K562 (cell line): ENCODE measurements around the gene MRPL2. TPM values are rescaled to one million over a fixed set of nuclear protein-coding genes. Genes with fewer than 3 reads are reported as not detected.

ENCODE experiments used
- ATF2 ChIP-seq: sonication (generic); formaldehyde crosslinking; IDR thresholded peaks from 2 replicates; pipeline ENCODE4 v1.8.1; 2022; ENCODE audit warnings: missing genetic modification reagents
- CHD4 ChIP-seq: fragments of 200-600 bp; sonication (generic); IDR thresholded peaks from 3 replicates; pipeline ENCODE4 v1.6.1; 2012; ENCODE audit warnings: low read depth, mild to moderate bottlenecking, mixed read lengths, low read length, inconsistent platforms; ENCODE audit not compliant: insufficient read depth, insufficient replicate concordance, poor library complexity, severe bottlenecking
- HIVEP1 ChIP-seq: fragments of 250-450 bp; sonication (Bioruptor Pico); IDR thresholded peaks from 2 replicates; pipeline ENCODE4 v1.4.0; 2020; ENCODE audit warnings: mild to moderate bottlenecking
- ID3 ChIP-seq, 2 experiments: fragments of 250-450 bp in 1 of 2; fragments of 450-650 bp in 1 of 2; sonication (Bioruptor Pico) in 1 of 2; IDR thresholded peaks; 2 replicates each; pipeline versions ENCODE4 v1.6.1 to v1.8.0; 2016 to 2021; ENCODE audit warnings: mild to moderate bottlenecking in 2 of 2, moderate library complexity in 2 of 2, missing compliant biosample characterization in 1 of 2, missing genetic modification characterization in 1 of 2
- KLF1 ChIP-seq: fragments of 450-650 bp; IDR thresholded peaks from 2 replicates; pipeline ENCODE4 v1.6.1; 2016; ENCODE audit warnings: missing genetic modification characterization, missing compliant biosample characterization
- L3MBTL2 ChIP-seq: fragments of 450-650 bp; IDR thresholded peaks from 2 replicates; pipeline ENCODE4 v1.6.1; 2016; ENCODE audit warnings: mild to moderate bottlenecking, moderate library complexity
- PRDM10 ChIP-seq: fragments of 450-650 bp; IDR thresholded peaks from 2 replicates; pipeline ENCODE4 v1.6.1; 2018; ENCODE audit not compliant: partially characterized antibody
- RBM39 ChIP-seq: fragments of 200-400 bp; formaldehyde crosslinking; optimal IDR thresholded peaks from 2 replicates; pipeline ENCODE3; 2018; ENCODE audit warnings: low read depth, low read length
- TCF15 ChIP-seq: fragments of 250-450 bp; sonication (Bioruptor Pico); IDR thresholded peaks from 2 replicates; pipeline ENCODE4 v1.8.0; 2022; ENCODE audit warnings: moderate library complexity, mild to moderate bottlenecking, inconsistent platforms
- ZC3H8 ChIP-seq: fragments of 450-650 bp; IDR thresholded peaks from 2 replicates; pipeline ENCODE4 v1.6.1; 2017
- polyA plus RNA-seq, 8 experiments: library from polyadenylated mRNA; depleted of rRNA in 4 of 8; stranded (reverse) in 5 of 8; unstranded in 3 of 8; fragments of >200 nt; fragmentation: Nextera tagmentation in 2 of 8; fragmentation: Illumina TruSeq in 1 of 8; extraction: Ambion mirVana in 2 of 8; extraction: Trizol in 1 of 8; gene quantifications; 2 replicates each; pipeline versions ENCODE4 v1.2.1 to v1.2.3, GENCODE V29; 2011 to 2014; ENCODE audit warnings: inconsistent platforms in 1 of 8, missing spikeins in 1 of 8
- total RNA-seq, 7 experiments: library from RNA; depleted of rRNA in 6 of 7; stranded (reverse); fragments of >200 nt in 6 of 7; fragmentation: Illumina TruSeq in 2 of 7; extraction: Trizol in 2 of 7; gene quantifications; 2 replicates each; pipeline versions ENCODE4 v1.2.1 to v1.2.3, GENCODE V29; 2011 to 2021; ENCODE audit warnings: low replicate concordance in 1 of 7
- TF ChIP-seq, protein P1 (sequence below): IDR thresholded peaks from 3 replicates; pipeline ENCODE4 v1.6.1; 2011; ENCODE audit warnings: borderline replicate concordance, mild to moderate bottlenecking, moderate library complexity; ENCODE audit not compliant: insufficient read length; ENCODE audit errors: extremely low read depth

The MRPL2 gene
- total and polyA plus RNA-seq, 9 of the 15 experiments (the other 6 are each of a cell fraction or from before 2014, with no cell fraction given) = 63.1 to 262 (median 121) TPM

GRCh38 chr6:43021270-43022047 is 37.8 kb downstream of the MRPL2 start, which contains the start of gene RRP36 (continued):
- TF ChIP-seq ID3 (CRISPR knock-in tag; IDR thresholded peaks at IDR 0.05) = no peak
- peak; percentile 13; the same call in 1 of the 2 replicates for TF ChIP-seq ID3 (tag; IDR thresholded peaks at IDR 0.05)
- TF ChIP-seq ATF2 (CRISPR knock-in tag) = no peak
- TF ChIP-seq CHD4 = no peak
- TF ChIP-seq RBM39 = no peak
- TF ChIP-seq TCF15 (CRISPR knock-in tag) = no peak
- TF ChIP-seq KLF1 (tag) = no peak; the same call in 1 of the 2 replicates
- no peak for TF ChIP-seq HIVEP1 (CRISPR knock-in tag)
- peak; percentile 91 for TF ChIP-seq L3MBTL2
- TF ChIP-seq, protein P1, sequence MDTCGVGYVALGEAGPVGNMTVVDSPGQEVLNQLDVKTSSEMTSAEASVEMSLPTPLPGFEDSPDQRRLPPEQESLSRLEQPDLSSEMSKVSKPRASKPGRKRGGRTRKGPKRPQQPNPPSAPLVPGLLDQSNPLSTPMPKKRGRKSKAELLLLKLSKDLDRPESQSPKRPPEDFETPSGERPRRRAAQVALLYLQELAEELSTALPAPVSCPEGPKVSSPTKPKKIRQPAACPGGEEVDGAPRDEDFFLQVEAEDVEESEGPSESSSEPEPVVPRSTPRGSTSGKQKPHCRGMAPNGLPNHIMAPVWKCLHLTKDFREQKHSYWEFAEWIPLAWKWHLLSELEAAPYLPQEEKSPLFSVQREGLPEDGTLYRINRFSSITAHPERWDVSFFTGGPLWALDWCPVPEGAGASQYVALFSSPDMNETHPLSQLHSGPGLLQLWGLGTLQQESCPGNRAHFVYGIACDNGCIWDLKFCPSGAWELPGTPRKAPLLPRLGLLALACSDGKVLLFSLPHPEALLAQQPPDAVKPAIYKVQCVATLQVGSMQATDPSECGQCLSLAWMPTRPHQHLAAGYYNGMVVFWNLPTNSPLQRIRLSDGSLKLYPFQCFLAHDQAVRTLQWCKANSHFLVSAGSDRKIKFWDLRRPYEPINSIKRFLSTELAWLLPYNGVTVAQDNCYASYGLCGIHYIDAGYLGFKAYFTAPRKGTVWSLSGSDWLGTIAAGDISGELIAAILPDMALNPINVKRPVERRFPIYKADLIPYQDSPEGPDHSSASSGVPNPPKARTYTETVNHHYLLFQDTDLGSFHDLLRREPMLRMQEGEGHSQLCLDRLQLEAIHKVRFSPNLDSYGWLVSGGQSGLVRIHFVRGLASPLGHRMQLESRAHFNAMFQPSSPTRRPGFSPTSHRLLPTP = no peak
- TF ChIP-seq PRDM10 = no peak
- TF ChIP-seq ZC3H8 = no peak
